Heart right ventricle (tissue), 16 donors: ENCODE results near the gene ANXA4. TPM values are rescaled to one million over a fixed set of nuclear protein-coding genes. Genes with fewer than 3 reads are reported as not detected.

Experiments used
- ATAC-seq, 8 donors: fragments of 200-7000 bp; cut with Tn5 transposase; one replicate each; pipeline ENCODE4 v1.9.1; 2020; ENCODE audit warnings: mild to moderate bottlenecking in 8 of 8, moderate library complexity in 8 of 8, moderate number of reproducible peaks in 1 of 8
- DNase-seq, 2 donors: peaks; one replicate each; pipeline ENCODE4 v3.0.0-alpha.2; 2020
- H3K27ac ChIP-seq, 10 donors: fragments of 200-600 bp; sonication (generic) in 2 of 10; one replicate each; pipeline versions ENCODE4 v1.5.0 to v1.8.0; 2020 to 2022; ENCODE audit warnings: mild to moderate bottlenecking in 3 of 10
- H3K27me3 ChIP-seq, 7 donors: fragments of 200-600 bp; one replicate each; pipeline ENCODE4 v1.8.0; 2021 to 2022; ENCODE audit warnings: mild to moderate bottlenecking in 2 of 7
- H3K36me3 ChIP-seq, 9 donors: fragments of 200-600 bp; sonication (generic) in 1 of 9; one replicate each; pipeline versions ENCODE4 v1.5.0 to v1.8.0; 2020 to 2022; ENCODE audit warnings: mild to moderate bottlenecking in 2 of 9
- H3K4me1 ChIP-seq, 9 donors: fragments of 200-600 bp; sonication (generic) in 1 of 9; one replicate each; pipeline versions ENCODE4 v1.5.0 to v1.8.0; 2020 to 2022; ENCODE audit warnings: mild to moderate bottlenecking in 4 of 9
- H3K4me3 ChIP-seq, 10 donors: fragments of 200-600 bp; sonication (generic) in 2 of 10; one replicate each; pipeline versions ENCODE4 v1.5.0 to v1.8.0; 2020 to 2022; ENCODE audit warnings: mild to moderate bottlenecking in 7 of 10, moderate library complexity in 2 of 10
- H3K9me3 ChIP-seq, 11 donors: fragments of 200-600 bp in 10 of 11; sonication (generic) in 2 of 11; one replicate each; pipeline versions ENCODE4 v1.5.0 to v1.8.0; 2013 to 2022; ENCODE audit warnings: mild to moderate bottlenecking in 2 of 11, control low read depth in 1 of 11, moderate library complexity in 1 of 11
- WGBS, 2 donors: extraction: QIAGEN DNeasy Blood & Tissue Kit; methylation state at CpG; one replicate each; pipeline ENCODE4 v1.1.7; 2013; ENCODE audit warnings: inconsistent platforms in 1 of 2; 5-methylcytosine and 5-hydroxymethylcytosine counted together
- intact Hi-C, 10 donors: fragments of 100-400 bp; cut with DNase I; formaldehyde crosslinking; loops; one replicate each; pipeline versions ENCODE4 v1.11.1 to v1.14.2; 2022
- polyA plus RNA-seq, 2 donors: library from polyadenylated mRNA; stranded (reverse); fragments of 200-250 nt; gene quantifications; one replicate each; pipeline ENCODE4 v1.2.3, GENCODE V29; 2013
- total RNA-seq, 10 donors: library from RNA; stranded (reverse); fragmentation: NEBNext Ultra II Directional in 3 of 10; extraction: Animal tissue kit (Norgen Biotek cat#: 25700) in 3 of 10; gene quantifications; one replicate each; pipeline versions ENCODE4 v1.2.1 to v1.2.4, GENCODE V29; 2021 to 2023
- TF ChIP-seq, protein P1 (sequence below), 9 donors: fragments of 200-600 bp; sonication (generic) in 2 of 9; IDR thresholded peaks; one replicate each; pipeline versions ENCODE4 v1.5.0 to v1.8.0; 2021 to 2022; ENCODE audit warnings: antibody characterized with exemption in 9 of 9, mild to moderate bottlenecking in 5 of 9, moderate library complexity in 1 of 9
- donor health status: Arrhythmogenic right ventricular cardiomyopathy.
- donor health status: ischemic (EF 13 %, LVEDD 7.1; RV severe dilation, severe dysfunction).
- donor health status: healthy with polysubstance abuse.
- donor health status: DM: no; HTN: yes; CAD: no.
- donor health status: DM: no; HTN: no; CAD: no.
- donor health status: ischemic (EF 25% LVEDD 6.9; RV normal size, moderate dysfunction).
- donor health status: ischemic (EF 25% LVEDD 5.7; RV mildly dilated, moderate dysfunction).
- donor health status: healthy.
- donor health status: DM: yes; HTN: yes; CAD: no.
- donor health status: Ischemic cardiomyopathy.
- donor health status: ischemic (EF 35%, LVEDD 5.7; RV mildly dilated, moderate dysfunction).
- donor health status: nonischemic (EF 11% LVEDD 7.7; RV severe dilation, severe dysfunction).
- donor health status: DM: yes; HTN: yes; CAD: no.
- donor health status: PGD.
- donor health status: ischemic (EF 29% LVEDD 5.4; RV normal size, mild dysfunction).
- donor health status: nonischemic (EF 23%, LVEDD 6.1; RV moderate dilation, normal function).

The ANXA4 gene
- total and polyA plus RNA-seq, 12 donors = 12.0 to 36.7 (median 22.6) TPM

DNA sequence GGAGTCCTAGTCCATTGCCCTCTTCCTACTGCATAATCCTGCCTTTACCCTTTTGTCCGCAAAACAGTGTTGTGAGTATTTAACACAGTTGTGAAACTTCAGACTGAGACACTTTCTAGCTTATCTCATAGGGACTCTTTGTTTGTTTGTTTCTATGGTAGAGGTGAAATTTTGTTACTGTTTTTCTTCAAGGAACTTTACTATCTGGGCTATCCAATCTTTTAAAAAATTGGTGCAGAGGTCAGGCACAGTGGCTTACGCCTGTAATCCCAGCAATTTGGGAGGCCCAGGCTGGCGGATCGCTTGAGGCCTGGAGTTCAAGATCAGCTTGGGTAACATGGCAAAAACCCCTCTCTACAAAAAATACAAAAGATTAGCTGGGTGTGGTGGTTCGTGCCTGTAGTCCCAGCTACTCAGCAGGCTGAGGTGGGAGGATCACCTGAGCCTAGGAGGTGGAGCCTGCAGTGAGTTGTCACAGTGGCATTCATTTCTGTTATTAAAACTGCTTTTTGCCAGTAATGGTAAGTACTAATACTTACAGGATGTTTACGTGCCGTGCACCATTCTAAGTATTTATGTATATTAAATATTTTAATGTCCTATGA, 106.4 kb downstream of the ANXA4 start:
- DNase-seq (no peak), ATAC-seq (no peak)
- Histone ChIP-seq H3K4me3 (no peak overlapping the region), H3K27me3 (no peaks in the 10 kb centered on the region), H3K9me3 (no peaks in the 10 kb centered on the region), H3K4me1 (no peaks in the 10 kb centered on the region), H3K36me3 (peaks cover 0 to 100% (median 24%) of the 10 kb centered on the region in 9 donors), H3K27ac (no peak overlapping the region)
- WGBS, 2 donors = 91 to 97% methylated on average over 7 of the region's 7 CpGs
- intact Hi-C loops = no loop called here
- TF ChIP-seq, protein P1, sequence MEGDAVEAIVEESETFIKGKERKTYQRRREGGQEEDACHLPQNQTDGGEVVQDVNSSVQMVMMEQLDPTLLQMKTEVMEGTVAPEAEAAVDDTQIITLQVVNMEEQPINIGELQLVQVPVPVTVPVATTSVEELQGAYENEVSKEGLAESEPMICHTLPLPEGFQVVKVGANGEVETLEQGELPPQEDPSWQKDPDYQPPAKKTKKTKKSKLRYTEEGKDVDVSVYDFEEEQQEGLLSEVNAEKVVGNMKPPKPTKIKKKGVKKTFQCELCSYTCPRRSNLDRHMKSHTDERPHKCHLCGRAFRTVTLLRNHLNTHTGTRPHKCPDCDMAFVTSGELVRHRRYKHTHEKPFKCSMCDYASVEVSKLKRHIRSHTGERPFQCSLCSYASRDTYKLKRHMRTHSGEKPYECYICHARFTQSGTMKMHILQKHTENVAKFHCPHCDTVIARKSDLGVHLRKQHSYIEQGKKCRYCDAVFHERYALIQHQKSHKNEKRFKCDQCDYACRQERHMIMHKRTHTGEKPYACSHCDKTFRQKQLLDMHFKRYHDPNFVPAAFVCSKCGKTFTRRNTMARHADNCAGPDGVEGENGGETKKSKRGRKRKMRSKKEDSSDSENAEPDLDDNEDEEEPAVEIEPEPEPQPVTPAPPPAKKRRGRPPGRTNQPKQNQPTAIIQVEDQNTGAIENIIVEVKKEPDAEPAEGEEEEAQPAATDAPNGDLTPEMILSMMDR (IDR thresholded peaks at IDR 0.05) = no peak

DNA sequence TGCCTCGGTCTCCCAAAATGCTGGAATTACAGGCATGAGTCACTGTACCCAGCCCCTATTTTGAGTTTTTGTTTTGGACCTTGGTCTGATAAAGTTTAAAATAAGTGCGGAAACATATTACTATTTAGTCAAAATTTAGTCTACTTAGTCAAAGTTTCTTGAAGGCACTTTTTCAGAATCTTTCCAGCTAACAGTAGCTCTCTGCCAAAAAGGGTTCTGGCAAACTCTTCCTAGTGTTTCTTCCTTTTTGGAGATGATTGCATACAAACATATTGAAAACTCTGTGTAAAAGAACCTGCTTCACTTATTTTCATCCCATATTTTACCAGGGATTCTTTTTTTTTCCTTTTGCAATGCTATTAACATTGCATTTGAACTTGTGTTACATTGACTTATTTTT, 116.3 kb downstream of the ANXA4 start:
- Histone ChIP-seq H3K4me1 (no peaks in the 10 kb centered on the region), H3K9me3 (no peaks in the 10 kb centered on the region), H3K4me3 (no peak overlapping the region), H3K27ac (no peak overlapping the region), H3K27me3 (no peaks in the 10 kb centered on the region), H3K36me3 (peaks cover 0 to 77% (median 0%) of the 10 kb centered on the region in 9 donors)
- 95 to 98% methylated on average over 2 of the region's 2 CpGs for WGBS, 2 donors
- DNase-seq = no peak
- no peak for ATAC-seq
- intact Hi-C loops = loop anchor here in 1 of 10 donors (5.0 kb wide), 1 partner anchor 299 kb away; no protein-coding TSS in a partner anchor
- TF ChIP-seq, protein P1 (IDR thresholded peaks at IDR 0.05) = no peak

DNA sequence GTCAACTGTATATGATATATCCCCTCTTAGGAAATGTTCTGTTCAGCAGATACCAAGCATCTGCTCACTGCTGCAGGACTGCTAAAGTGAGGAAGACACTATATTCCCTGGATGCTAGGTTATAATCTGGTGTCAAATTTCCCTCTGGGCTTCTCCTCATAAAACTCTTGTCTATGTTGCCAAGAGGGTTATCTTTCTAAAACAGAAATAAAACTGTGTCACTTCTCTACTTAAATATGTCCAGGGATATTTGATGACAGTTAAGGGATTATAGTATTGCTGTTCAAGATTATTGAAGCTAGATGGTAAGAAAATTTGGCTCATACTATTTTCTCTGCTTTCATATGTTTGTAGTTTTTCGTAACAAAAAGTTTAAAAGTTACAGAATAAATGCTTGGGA, 121.4 kb downstream of the ANXA4 start:
- DNase-seq (no peak), ATAC-seq (no peak)
- 83 to 89% methylated on average over 1 of the region's 1 CpG for WGBS, 2 donors
- Histone ChIP-seq H3K27ac (no peak overlapping the region), H3K9me3 (no peaks in the 10 kb centered on the region), H3K36me3 (peaks cover 0 to 83% (median 27%) of the 10 kb centered on the region in 9 donors), H3K27me3 (no peaks in the 10 kb centered on the region), H3K4me3 (no peak overlapping the region), H3K4me1 (no peaks in the 10 kb centered on the region)
- intact Hi-C loops = no loop called here
- TF ChIP-seq, protein P1 (IDR thresholded peaks at IDR 0.05) = no peak

Other genes starting within 250 kb of the ANXA4 start
- gene AAK1, start 98.4 kb upstream of the ANXA4 start, total RNA-seq = 100 to 1,000 TPM in 7 of 10 donors, 10 to 100 TPM in 3; 70.2 to 148 (median 125) TPM
- gene AAK1, start 98.4 kb upstream of the ANXA4 start, polyA plus RNA-seq = 10 to 100 TPM; 10.1 to 34.2 TPM
- gene GMCL1, start 87.5 kb downstream of the ANXA4 start, total RNA-seq = 1 to 10 TPM; 4.3 to 8.0 (median 5.1) TPM
- gene GMCL1, start 87.5 kb downstream of the ANXA4 start, polyA plus RNA-seq = 1 to 10 TPM; 2.9 to 3.3 TPM
- 10 to 100 TPM; 47.0 to 68.4 (median 53.7) TPM for gene SNRNP27, start 151.8 kb downstream of the ANXA4 start, total RNA-seq
- 10 to 100 TPM; 34.5 to 56.7 TPM for gene SNRNP27, start 151.8 kb downstream of the ANXA4 start, polyA plus RNA-seq
- 10 to 100 TPM in 2 of 10 donors, 1 to 10 TPM in 8; 4.4 to 11.6 (median 6.6) TPM for gene MXD1, start 173.0 kb downstream of the ANXA4 start, total RNA-seq
- gene MXD1, start 173.0 kb downstream of the ANXA4 start, polyA plus RNA-seq = 1 to 10 TPM; 2.0 to 2.3 TPM
- gene ASPRV1, start 219.5 kb downstream of the ANXA4 start, total RNA-seq = 1 to 10 TPM in 4 of 10 donors, under 1 TPM in 6; 0.36 to 1.3 (median 0.77) TPM
- 1 to 10 TPM; 1.0 to 1.5 TPM for gene ASPRV1, start 219.5 kb downstream of the ANXA4 start, polyA plus RNA-seq